Mesothelial cell of epicardium (in vitro differentiated cells): ENCODE measurements around the gene ECI1. TPM values are rescaled to one million over a fixed set of nuclear protein-coding genes. Genes with fewer than 3 reads are reported as not detected.

ENCODE experiments used
- DNase-seq, 2 experiments: peaks; one replicate each; pipeline ENCODE4 v3.0.0; 2021; ENCODE audit warnings: low spot score in 2 of 2; ENCODE audit not compliant: unreplicated experiment in 2 of 2
- H3K27ac Mint-ChIP-seq: 2 replicates; pipeline ENCODE4 v1.8.0; 2021; ENCODE audit warnings: mixed read lengths
- H3K27me3 Mint-ChIP-seq: 2 replicates; pipeline ENCODE4 v1.8.0; 2021; ENCODE audit warnings: low read depth, mixed read lengths
- H3K36me3 Mint-ChIP-seq: 2 replicates; pipeline ENCODE4 v1.8.0; 2021; ENCODE audit warnings: mixed read lengths
- H3K4me1 Mint-ChIP-seq: 2 replicates; pipeline ENCODE4 v1.8.0; 2021; ENCODE audit warnings: mixed read lengths
- H3K4me3 Mint-ChIP-seq: 2 replicates; pipeline ENCODE4 v1.8.0; 2021; ENCODE audit warnings: mild to moderate bottlenecking, moderate library complexity, mixed read lengths
- H3K9me3 Mint-ChIP-seq: 2 replicates; pipeline ENCODE4 v1.8.0; 2021; ENCODE audit warnings: mixed read lengths
- total RNA-seq: library from RNA; stranded (reverse); gene quantifications from 3 replicates; pipeline ENCODE4 v1.2.1, GENCODE V29; 2021
- TF ChIP-seq, protein P1 (sequence below): fragments of 200-600 bp; sonication (generic); IDR thresholded peaks from one replicate; pipeline ENCODE4 v1.5.0; 2021; ENCODE audit warnings: antibody characterized with exemption; ENCODE audit not compliant: unreplicated experiment

Gene ECI1
- total RNA-seq, 1 donor from 2014 or later = 53.3 TPM

- Mint-ChIP-seq H3K27ac (peak within 1 kb of the TSS; percentile 95), H3K4me3 (peak within 1 kb of the TSS; percentile 73), H3K4me1 (peaks cover 16% of the 10 kb centered on the region), H3K27me3 (no peaks in the 10 kb centered on the region), H3K36me3 (no peaks in the 10 kb centered on the region), H3K9me3 (no peaks in the 10 kb centered on the region)
- TF ChIP-seq, protein P1, sequence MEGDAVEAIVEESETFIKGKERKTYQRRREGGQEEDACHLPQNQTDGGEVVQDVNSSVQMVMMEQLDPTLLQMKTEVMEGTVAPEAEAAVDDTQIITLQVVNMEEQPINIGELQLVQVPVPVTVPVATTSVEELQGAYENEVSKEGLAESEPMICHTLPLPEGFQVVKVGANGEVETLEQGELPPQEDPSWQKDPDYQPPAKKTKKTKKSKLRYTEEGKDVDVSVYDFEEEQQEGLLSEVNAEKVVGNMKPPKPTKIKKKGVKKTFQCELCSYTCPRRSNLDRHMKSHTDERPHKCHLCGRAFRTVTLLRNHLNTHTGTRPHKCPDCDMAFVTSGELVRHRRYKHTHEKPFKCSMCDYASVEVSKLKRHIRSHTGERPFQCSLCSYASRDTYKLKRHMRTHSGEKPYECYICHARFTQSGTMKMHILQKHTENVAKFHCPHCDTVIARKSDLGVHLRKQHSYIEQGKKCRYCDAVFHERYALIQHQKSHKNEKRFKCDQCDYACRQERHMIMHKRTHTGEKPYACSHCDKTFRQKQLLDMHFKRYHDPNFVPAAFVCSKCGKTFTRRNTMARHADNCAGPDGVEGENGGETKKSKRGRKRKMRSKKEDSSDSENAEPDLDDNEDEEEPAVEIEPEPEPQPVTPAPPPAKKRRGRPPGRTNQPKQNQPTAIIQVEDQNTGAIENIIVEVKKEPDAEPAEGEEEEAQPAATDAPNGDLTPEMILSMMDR = no peak
- DNase-seq = no peak
Measured at GRCh38 chr16:2214719-2214968, 36.7 kb downstream of the ECI1 start, which contains the start of gene PGP. Gene PGP (minus strand): TSS chr16:2214840. CDS start chr16:2214777, 63 bp downstream.

- Mint-ChIP-seq H3K27ac (peak overlapping the region; percentile 9), H3K36me3 (no peaks in the 10 kb centered on the region), H3K9me3 (no peaks in the 10 kb centered on the region), H3K4me1 (peaks cover 16% of the 10 kb centered on the region), H3K27me3 (no peaks in the 10 kb centered on the region), H3K4me3 (peak overlapping the region; percentile 67)
- TF ChIP-seq, protein P1 = no peak
- DNase-seq = no peak
Measured at GRCh38 chr16:2213817-2214718, 37.3 kb downstream of the ECI1 start.

DNA sequence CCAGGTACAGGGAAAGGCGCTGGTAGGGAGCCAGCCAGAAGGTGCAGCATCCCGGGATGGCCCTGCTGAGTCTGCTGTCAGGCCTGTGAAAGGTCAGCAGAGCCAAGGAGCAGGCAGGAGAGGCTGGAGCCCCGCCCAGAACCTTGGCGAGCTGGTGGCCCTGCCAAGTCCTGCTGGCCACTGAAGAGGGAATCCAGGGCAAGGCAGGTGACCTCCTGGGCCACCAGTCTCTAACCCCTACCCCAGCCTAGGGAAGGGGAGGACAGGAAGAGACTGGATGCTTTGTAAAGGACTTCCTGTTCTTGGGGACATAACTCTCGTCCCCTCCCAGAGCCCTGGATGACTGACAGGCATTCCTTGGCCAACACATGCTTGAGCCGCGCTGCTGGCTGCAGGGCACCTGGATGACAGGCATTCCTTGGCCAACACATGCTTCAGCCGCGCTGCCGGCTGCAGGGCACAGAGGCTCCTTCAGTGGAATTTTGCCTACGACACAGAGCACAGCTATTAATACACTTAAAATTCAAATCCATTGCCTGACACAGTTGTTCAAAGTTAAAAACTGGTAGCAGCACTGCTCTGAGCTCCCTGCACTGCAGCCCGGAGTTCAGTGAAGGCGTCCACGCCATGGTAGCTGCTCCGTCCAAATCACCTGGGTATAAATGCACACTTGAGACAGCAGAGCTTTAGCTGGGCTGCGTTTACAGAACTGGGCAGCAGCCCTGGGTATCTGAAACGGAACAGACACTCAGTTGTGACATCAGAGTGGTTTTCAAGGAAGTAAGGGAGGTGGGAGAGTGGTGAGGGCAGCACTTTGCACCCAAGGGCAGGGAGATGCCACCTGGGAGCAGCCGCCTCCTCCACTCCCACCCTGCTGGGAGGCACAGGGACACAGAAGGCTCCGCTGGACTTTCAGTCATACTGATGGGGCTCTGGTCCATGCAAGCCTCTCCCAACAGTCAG lies 38.7 kb downstream of the ECI1 start:
- peak overlapping the region; percentile 67 for H3K4me3 Mint-ChIP-seq
- peaks cover 16% of the 10 kb centered on the region for H3K4me1 Mint-ChIP-seq
- peaks cover 2% of the 10 kb centered on the region for H3K36me3 Mint-ChIP-seq
- DNase-seq = no peak
- no peak overlapping the region for H3K27ac Mint-ChIP-seq
- H3K9me3 Mint-ChIP-seq = no peaks in the 10 kb centered on the region
- TF ChIP-seq, protein P1 = no peak
- no peaks in the 10 kb centered on the region for H3K27me3 Mint-ChIP-seq

GRCh38 chr16:2211923-2212347 lies 39.5 kb downstream of the ECI1 start:
- Mint-ChIP-seq H3K27ac (no peak overlapping the region), H3K4me1 (peaks cover 16% of the 10 kb centered on the region), H3K27me3 (no peaks in the 10 kb centered on the region), H3K36me3 (peaks cover 6% of the 10 kb centered on the region), H3K4me3 (peak overlapping the region; percentile 28), H3K9me3 (no peaks in the 10 kb centered on the region)
- TF ChIP-seq, protein P1 = no peak
- no peak for DNase-seq

DNA sequence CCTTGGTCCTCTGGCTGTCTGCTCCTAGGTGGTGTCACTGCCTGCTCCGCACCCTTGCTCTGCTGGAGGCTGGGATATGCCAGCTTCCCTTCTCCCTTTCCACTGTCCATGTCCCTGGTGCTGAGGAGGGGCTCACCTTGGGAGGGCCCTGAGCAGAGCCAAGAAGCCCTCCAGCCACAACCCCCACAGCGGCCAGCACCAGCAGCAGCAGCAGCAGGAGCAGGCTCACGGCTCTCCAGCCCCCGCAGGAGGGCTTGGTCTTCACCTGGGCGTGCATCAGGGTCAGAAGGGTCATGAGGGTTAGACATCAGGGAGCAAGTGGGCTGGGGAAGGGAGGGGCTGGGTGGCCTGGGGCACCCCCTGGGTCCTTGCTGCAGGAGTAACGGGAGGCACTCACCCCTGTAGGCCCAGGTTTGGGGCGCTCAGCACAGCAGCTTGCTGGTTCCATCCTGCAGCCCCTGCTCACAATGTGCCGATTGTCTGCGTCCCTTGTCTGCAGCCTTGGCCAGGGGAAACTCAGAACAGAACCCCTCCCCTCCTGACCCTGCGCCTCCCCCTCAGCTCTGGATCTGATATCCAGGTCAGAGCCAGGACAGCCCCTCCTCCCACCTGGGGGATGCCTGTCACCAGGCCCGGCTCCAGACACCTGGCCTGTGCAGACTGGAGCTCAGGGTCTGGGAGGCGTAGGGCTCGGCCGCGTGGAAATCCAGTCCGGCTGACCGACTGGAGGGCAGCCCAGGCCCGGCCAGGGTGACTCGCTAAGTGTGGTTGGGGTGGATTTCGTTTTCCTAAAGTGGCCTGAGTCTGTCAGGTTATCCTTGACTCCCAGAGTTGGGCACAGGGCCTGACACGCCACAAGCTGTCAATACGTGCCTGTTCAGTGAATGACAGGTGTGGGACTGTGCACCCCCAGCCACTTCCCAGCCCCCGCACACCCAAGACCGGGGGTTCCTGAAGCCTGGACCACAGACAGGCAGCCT lies 40.7 kb downstream of the ECI1 start, which contains the start of gene BRICD5:
Gene BRICD5, minus strand, starts transcription at position 478 of the 980 bp plus-strand sequence. Its CDS starts 30 bp downstream, at position 448.
- no peak for DNase-seq
- Mint-ChIP-seq H3K9me3 (no peaks in the 10 kb centered on the region), H3K4me3 (no peak within 1 kb of the TSS), H3K27me3 (no peaks in the 10 kb centered on the region), H3K4me1 (peaks cover 21% of the 10 kb centered on the region), H3K27ac (no peak within 1 kb of the TSS), H3K36me3 (peaks cover 6% of the 10 kb centered on the region)
- TF ChIP-seq, protein P1 = no peak
